ENCODE results near the gene DAND5.
A peak's percentile ranks its signal among the peaks of the same experiment; 100 is the strongest.
"Not testable (repeated sequence)": the region's sequence is repeated elsewhere in the genome, so short reads cannot be mapped to it uniquely, and the experiment has no call there.

DAND5 gene

GRCh38 chr19:12975221-12975741, 5.9 kb downstream of the DAND5 start:
- Histone ChIP-seq H3K9me3 (ENCODE audit: insufficient read depth, low read length) (no peaks in the 10 kb centered on the region), H3K9ac (ENCODE audit: insufficient read length, low read depth) (no peak overlapping the region), H3K4me3 (ENCODE audit: insufficient read length, low read depth) (no peak overlapping the region), H3K4me1 (ENCODE audit: insufficient read depth, insufficient read length) (peaks cover 7% of the 10 kb centered on the region), H3K27me3 (ENCODE audit: insufficient read depth, insufficient read length) (no peaks in the 10 kb centered on the region), H3K36me3 (ENCODE audit: insufficient read depth, insufficient read length, low read length) (no peaks in the 10 kb centered on the region)
- TF ChIP-seq YY1 (IDR thresholded peaks at IDR 0.05; ENCODE audit: insufficient read depth, insufficient read length) (no peak), SUZ12 (IDR thresholded peaks at IDR 0.05; ENCODE audit: extremely low read depth, insufficient read depth, insufficient read length) (no peak)
- DNase-seq (ENCODE audit: low read depth, low spot score) = no peak

DNA sequence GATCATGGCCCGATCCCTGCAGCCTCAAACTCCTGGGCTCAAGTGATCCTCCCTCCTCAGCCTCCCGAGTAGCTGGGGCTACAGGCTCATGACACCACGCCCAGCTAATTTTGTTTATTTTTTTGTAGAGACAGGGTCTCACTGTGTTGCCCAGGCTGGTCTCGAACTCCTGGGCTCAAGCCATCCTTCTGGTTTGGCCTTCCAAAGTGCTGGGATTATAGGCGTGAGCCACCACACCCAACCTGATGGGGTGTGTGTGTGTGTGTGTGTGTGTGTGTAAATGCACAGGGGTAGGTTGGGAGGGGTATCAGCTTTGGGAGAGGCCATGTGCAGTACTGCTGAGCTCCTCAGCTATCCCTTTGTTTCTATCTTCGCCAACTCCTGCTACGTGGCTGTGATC, 6.7 kb downstream of the DAND5 start:
- not testable (repeated sequence) for H3K36me3 ChIP-seq (ENCODE audit: insufficient read depth, insufficient read length, low read length); H3K4me1 ChIP-seq (ENCODE audit: insufficient read depth, insufficient read length); H3K9ac ChIP-seq (ENCODE audit: insufficient read length, low read depth); H3K27me3 ChIP-seq (ENCODE audit: insufficient read depth, insufficient read length); DNase-seq (ENCODE audit: low read depth, low spot score); H3K4me3 ChIP-seq (ENCODE audit: insufficient read length, low read depth); H3K9me3 ChIP-seq (ENCODE audit: insufficient read depth, low read length)

DNA sequence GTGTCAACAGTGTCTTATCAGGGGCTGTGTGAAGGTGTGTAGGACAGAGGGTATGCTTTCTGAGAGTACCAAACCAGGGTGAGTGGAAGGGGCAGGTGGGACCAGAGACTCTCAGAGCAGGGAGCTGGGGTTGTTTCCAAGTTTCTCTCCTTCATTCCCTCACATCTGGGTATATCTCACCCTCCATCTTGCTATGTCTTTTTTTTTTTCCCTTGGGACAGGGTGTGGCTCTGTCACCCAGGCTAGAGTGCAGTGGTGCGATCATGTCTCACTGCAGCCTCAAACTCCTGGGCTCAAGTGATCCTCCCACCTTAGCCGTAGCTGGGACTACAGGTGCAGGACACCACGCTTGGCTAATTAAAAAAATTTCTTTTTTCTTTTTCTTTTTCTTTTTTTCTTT, 10.6 kb downstream of the DAND5 start:
- no peak overlapping the region for H3K9ac ChIP-seq (ENCODE audit: insufficient read length, low read depth)
- peaks cover 10% of the 10 kb centered on the region for H3K4me1 ChIP-seq (ENCODE audit: insufficient read depth, insufficient read length)
- DNase-seq (ENCODE audit: low read depth, low spot score) = no peak
- H3K36me3 ChIP-seq (ENCODE audit: insufficient read depth, insufficient read length, low read length) = no peaks in the 10 kb centered on the region
- no peaks in the 10 kb centered on the region for H3K9me3 ChIP-seq (ENCODE audit: insufficient read depth, low read length)
- no peak overlapping the region for H3K4me3 ChIP-seq (ENCODE audit: insufficient read length, low read depth)
- no peak for TF ChIP-seq YY1 (IDR thresholded peaks at IDR 0.05; ENCODE audit: insufficient read depth, insufficient read length)
- TF ChIP-seq ZNF274 (IDR thresholded peaks at IDR 0.05; ENCODE audit: low read depth, low read length) = no peak
- no peak for TF ChIP-seq SUZ12 (IDR thresholded peaks at IDR 0.05; ENCODE audit: extremely low read depth, insufficient read depth, insufficient read length)
- peaks cover 24% of the 10 kb centered on the region for H3K27me3 ChIP-seq (ENCODE audit: insufficient read depth, insufficient read length)

DNA sequence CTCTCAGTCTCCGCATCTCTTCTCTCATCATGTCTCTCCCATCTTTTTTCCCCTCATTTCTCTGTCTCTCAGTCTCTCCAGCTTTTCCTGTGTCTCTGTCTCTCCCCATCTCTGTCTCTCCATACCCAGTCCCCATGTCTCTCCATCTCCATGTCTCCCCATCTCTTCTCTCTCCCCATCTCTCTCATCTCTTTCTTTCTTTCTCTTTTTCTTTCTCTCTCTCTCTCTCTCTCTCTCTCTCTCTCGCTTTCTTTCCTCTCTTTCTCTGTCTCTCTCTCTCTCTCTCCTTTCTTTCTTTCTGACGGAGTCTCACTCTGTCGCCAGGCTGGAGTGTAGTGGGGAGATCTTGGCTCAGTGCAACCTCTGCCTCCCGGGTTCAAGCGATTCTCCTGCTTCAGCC, 13.3 kb downstream of the DAND5 start:
- Histone ChIP-seq H3K9ac (ENCODE audit: insufficient read length, low read depth) (no peak overlapping the region), H3K4me3 (ENCODE audit: insufficient read length, low read depth) (no peak overlapping the region), H3K36me3 (ENCODE audit: insufficient read depth, insufficient read length, low read length) (no peaks in the 10 kb centered on the region), H3K9me3 (ENCODE audit: insufficient read depth, low read length) (no peaks in the 10 kb centered on the region), H3K4me1 (ENCODE audit: insufficient read depth, insufficient read length) (peaks cover 17% of the 10 kb centered on the region), H3K27me3 (ENCODE audit: insufficient read depth, insufficient read length) (peaks cover 39% of the 10 kb centered on the region)
- DNase-seq (ENCODE audit: low read depth, low spot score) = no peak
- no peak for TF ChIP-seq ZNF274 (IDR thresholded peaks at IDR 0.05; ENCODE audit: low read depth, low read length)
- TF ChIP-seq SUZ12 (IDR thresholded peaks at IDR 0.05; ENCODE audit: extremely low read depth, insufficient read depth, insufficient read length) = no peak
- TF ChIP-seq YY1 (IDR thresholded peaks at IDR 0.05; ENCODE audit: insufficient read depth, insufficient read length) = no peak

GRCh38 chr19:12983091-12983490, 13.7 kb downstream of the DAND5 start:
- peaks cover 40% of the 10 kb centered on the region for H3K27me3 ChIP-seq (ENCODE audit: insufficient read depth, insufficient read length)
- TF ChIP-seq YY1 (IDR thresholded peaks at IDR 0.05; ENCODE audit: insufficient read depth, insufficient read length) (no peak), ZNF274 (IDR thresholded peaks at IDR 0.05; ENCODE audit: low read depth, low read length) (no peak), SUZ12 (IDR thresholded peaks at IDR 0.05; ENCODE audit: extremely low read depth, insufficient read depth, insufficient read length) (no peak)
- H3K9me3 ChIP-seq (ENCODE audit: insufficient read depth, low read length) = no peaks in the 10 kb centered on the region
- no peak for DNase-seq (ENCODE audit: low read depth, low spot score)
- H3K36me3 ChIP-seq (ENCODE audit: insufficient read depth, insufficient read length, low read length) = no peaks in the 10 kb centered on the region
- H3K4me3 ChIP-seq (ENCODE audit: insufficient read length, low read depth) = no peak overlapping the region
- peaks cover 17% of the 10 kb centered on the region for H3K4me1 ChIP-seq (ENCODE audit: insufficient read depth, insufficient read length)
- H3K9ac ChIP-seq (ENCODE audit: insufficient read length, low read depth) = no peak overlapping the region

- DNase-seq (ENCODE audit: low read depth, low spot score) = peak; percentile 33
- no peak overlapping the region for H3K9ac ChIP-seq (ENCODE audit: insufficient read length, low read depth)
- H3K4me3 ChIP-seq (ENCODE audit: insufficient read length, low read depth) = no peak overlapping the region
- H3K36me3 ChIP-seq (ENCODE audit: insufficient read depth, insufficient read length, low read length) = no peaks in the 10 kb centered on the region
- H3K9me3 ChIP-seq (ENCODE audit: insufficient read depth, low read length) = no peaks in the 10 kb centered on the region
- peaks cover 17% of the 10 kb centered on the region for H3K4me1 ChIP-seq (ENCODE audit: insufficient read depth, insufficient read length)
- TF ChIP-seq YY1 (IDR thresholded peaks at IDR 0.05; ENCODE audit: insufficient read depth, insufficient read length) (no peak), ZNF274 (IDR thresholded peaks at IDR 0.05; ENCODE audit: low read depth, low read length) (no peak), SUZ12 (IDR thresholded peaks at IDR 0.05; ENCODE audit: extremely low read depth, insufficient read depth, insufficient read length) (no peak)
- peaks cover 45% of the 10 kb centered on the region for H3K27me3 ChIP-seq (ENCODE audit: insufficient read depth, insufficient read length)
Observed at GRCh38 chr19:12983542-12984142, 14.3 kb downstream of the DAND5 start.

DNA sequence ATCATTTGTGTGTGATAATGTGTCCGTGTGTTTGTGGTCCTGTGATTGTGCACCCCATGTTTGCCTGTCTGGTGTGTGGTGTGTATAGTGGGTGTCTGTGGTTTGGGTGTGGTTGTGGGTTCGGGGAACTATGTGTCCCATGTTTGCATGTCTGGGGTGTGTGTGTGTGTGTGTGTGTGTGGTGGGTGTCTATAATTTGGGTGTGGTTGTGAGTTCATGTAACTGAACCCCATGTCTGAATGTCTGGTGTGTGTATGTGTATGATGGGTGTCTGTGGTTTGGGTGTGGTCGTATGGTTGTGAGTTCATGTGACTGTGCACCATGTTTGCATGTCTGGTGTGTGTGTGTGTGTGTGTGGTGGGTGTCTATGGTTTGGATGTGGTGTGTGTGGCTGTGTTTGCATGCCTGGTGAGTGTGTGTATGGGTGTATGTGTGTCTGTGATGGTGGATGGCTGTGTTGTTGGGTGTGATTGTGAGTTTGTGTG, 14.8 kb downstream of the DAND5 start:
- H3K4me3 ChIP-seq (ENCODE audit: insufficient read length, low read depth) = no peak overlapping the region
- no peaks in the 10 kb centered on the region for H3K36me3 ChIP-seq (ENCODE audit: insufficient read depth, insufficient read length, low read length)
- peaks cover 48% of the 10 kb centered on the region for H3K27me3 ChIP-seq (ENCODE audit: insufficient read depth, insufficient read length)
- no peak for TF ChIP-seq SUZ12 (IDR thresholded peaks at IDR 0.05; ENCODE audit: extremely low read depth, insufficient read depth, insufficient read length)
- TF ChIP-seq YY1 (IDR thresholded peaks at IDR 0.05; ENCODE audit: insufficient read depth, insufficient read length) = no peak
- no peak for TF ChIP-seq ZNF274 (IDR thresholded peaks at IDR 0.05; ENCODE audit: low read depth, low read length)
- no peaks in the 10 kb centered on the region for H3K9me3 ChIP-seq (ENCODE audit: insufficient read depth, low read length)
- H3K9ac ChIP-seq (ENCODE audit: insufficient read length, low read depth) = no peak overlapping the region
- DNase-seq (ENCODE audit: low read depth, low spot score) = no peak
- peaks cover 17% of the 10 kb centered on the region for H3K4me1 ChIP-seq (ENCODE audit: insufficient read depth, insufficient read length)

Data from NT2/D1 (cell line).